Stimulated activated CD4-positive, alpha-beta T cell treated with anti-CD3 and anti-CD28 coated beads, Interleukin-12 subunit alpha, Interleukin-12 subunit beta, amount 100 ng/mL, for 4 hours (primary cell): Measurements from ENCODE around the gene PXK.
A peak's percentile ranks its signal among the peaks of the same experiment; 100 is the strongest.
"Not testable (repeated sequence)": the region's sequence is repeated elsewhere in the genome, so short reads cannot be mapped to it uniquely, and the experiment has no call there.

ENCODE experiments used
- DNase-seq: peaks from one replicate; pipeline ENCODE4 v3.0.0-alpha.2; 2020

The PXK gene

DNA sequence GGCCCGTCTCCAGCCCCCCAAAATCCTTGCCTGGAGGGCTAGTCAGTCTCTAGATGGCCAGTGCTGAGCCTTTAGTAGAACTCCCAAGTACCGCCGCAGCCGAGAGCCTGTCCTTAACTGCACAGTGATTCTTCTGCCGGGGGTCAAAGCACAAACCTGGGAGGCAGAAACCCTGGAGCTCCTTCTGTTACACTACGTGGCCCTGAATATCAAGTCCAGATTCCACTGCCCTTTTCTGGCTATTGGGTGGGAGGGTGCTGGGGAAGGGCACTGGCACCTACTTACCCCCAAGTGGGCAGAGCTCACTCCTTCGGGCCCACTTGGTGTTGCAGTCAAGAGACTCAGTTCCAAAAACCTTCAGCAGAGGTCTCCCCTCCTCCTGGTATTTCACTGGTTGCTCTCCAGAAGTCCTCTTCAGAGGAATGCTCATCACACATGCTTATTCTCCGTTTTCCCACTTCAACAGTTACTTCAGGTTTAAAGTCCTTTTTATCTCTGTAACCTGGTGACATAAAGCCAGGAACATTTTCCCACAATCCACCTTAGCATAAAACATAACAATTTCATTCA, 90.1 kb downstream of the PXK start:
- no peak for DNase-seq

GRCh38 chr3:58424613-58425012, 91.9 kb downstream of the PXK start:
- no peak for DNase-seq

DNA sequence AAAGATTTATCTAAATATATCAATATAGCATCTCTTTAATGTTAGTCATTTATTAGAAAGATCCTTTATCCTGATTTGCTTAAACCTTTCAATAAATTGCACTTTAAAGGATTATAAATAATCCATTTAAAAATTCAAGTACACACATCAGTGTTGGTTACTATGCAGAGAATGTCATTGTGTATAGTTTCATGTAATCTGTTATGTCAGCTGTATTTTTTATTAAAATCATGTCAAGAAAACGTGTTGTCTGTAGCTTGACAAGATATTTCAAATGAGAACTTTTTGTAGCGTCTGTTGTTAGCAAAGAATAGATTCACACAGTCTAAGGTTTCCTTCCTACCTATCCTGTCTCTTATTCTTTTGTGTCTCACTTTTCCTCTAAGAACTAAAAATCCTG, 93.1 kb downstream of the PXK start:
- no peak for DNase-seq

- no peak for DNase-seq
Measured at GRCh38 chr3:58427661-58428361, 95.1 kb downstream of the PXK start.

- DNase-seq: no peak
Measured at GRCh38 chr3:58429657-58430056, 97.0 kb downstream of the PXK start.

GRCh38 chr3:58432905-58433304, 100.2 kb downstream of the PXK start:
- DNase-seq: no peak

DNA sequence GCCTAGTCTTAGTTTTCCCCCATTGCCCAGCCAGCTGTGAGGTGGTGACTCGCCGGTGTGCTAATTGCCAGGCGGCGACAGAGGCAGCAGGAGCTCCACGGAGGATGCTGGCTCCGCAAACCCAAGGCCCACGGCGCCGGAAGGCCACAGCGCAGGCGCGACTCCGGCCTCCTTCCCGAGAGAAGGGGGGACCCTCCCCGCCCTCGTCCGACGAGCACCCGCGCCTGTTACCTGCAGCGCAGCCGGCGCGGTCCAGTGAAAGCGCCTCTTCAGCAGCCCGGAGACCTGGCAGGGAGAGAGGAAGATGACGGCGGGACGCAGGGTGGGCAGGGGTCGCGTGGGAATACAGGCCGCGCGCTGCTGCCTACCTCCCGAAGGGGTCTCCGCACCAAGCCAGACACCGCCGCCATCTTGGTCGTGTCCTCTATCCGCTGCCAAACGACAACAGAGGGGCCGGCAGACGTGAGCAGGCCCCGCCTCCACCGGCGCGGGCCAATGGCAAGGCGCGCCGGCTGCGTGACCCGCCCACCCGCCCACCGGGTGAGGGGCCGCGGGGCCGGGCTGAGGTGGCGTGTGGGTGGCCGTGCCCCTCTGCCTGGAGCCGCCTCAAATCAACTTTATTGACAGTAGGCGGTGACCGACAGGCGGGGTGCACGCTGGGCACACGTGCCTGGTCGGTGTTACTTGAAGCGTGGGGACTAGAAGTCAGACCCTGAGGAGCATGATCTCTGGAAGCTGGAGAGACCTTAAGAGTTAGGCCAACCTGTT, 100.9 kb downstream of the PXK start, which contains the start of gene PDHB:
Gene PDHB, minus strand, starts transcription at position 433 of the 768 bp plus-strand sequence. Its CDS starts 23 bp downstream, at position 410.
- DNase-seq: peak; percentile 84

DNA sequence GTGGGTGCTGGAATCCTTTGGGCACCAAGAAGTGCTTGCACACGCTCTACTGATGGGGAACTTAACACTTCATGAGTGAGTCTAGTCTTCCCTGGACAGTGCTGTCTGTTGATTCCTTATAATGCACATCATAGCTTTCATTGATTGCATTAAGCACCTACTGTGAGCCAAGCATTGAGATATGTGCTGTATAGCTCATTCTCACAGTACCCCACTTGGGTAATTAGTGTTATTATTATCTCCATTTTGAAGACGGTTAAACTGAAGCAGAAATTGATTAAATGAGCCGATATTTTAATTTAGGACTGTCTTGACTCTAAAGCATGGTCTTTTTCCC, 101.4 kb downstream of the PXK start:
- no peak for DNase-seq

GRCh38 chr3:58434511-58434910, 101.8 kb downstream of the PXK start:
- no peak for DNase-seq

DNA sequence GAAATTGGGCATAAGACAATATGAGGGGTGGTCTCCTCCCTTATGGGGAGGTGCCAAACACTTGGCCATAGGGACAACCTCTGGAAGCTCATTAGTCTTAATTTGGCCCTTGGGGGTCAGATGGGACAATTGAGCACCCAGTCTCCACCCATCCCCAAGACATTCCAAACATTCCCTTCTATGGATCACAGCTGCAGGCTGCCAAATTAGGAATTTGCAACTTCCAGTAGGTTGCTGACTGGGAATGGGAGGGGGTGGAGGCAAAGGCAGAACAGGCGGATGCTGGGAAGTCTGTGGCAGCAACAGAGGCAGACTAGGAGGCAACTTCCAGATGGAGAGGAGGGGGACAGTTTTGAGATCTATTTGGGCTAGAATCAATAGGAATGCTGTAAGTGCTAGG, 102.3 kb downstream of the PXK start:
- no peak for DNase-seq

DNA sequence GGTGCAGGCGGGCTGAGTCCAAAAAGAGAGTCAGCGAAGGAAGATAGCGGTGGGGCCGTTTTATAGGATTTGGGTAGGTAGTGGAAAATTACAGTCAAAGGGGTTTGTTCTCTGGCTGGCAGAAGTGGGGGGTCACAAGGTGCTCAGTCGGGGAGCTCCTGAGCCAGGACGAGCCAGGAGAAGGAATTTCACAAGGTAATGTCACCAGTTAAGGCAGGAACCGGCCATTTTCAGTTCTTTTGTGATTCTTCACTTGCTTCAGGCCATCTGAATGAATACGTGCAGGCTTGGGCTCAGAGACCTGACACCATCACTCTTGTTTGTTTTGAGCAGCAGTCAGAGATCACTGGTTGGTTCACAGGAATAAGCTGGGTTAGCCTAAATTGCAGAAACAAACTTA, 104.6 kb downstream of the PXK start:
- DNase-seq: not testable (repeated sequence)

GRCh38 chr3:58440996-58441355, 108.3 kb downstream of the PXK start:
- not testable (repeated sequence) for DNase-seq

GRCh38 chr3:58441514-58442450, 109.1 kb downstream of the PXK start:
- no peak for DNase-seq

DNA sequence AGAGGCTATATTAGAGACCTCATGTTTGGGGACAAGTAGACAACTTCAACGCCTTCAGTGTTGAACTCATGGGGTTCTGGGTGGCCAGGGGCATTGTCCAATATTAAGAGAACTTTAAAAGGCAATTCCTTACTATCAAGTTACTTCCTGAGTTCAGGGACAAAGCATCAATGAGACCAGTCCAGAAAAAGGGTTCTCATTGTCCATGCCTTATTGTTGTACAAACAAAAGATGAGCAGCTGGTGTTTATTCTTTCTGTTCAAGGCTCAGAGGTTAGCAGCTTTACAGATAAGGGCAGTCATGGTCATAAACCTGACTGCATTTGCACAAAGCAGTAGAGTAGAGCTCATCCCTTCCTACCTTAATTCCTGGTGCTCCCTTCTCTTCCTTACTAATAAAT, 119.5 kb downstream of the PXK start:
- DNase-seq: no peak

DNA sequence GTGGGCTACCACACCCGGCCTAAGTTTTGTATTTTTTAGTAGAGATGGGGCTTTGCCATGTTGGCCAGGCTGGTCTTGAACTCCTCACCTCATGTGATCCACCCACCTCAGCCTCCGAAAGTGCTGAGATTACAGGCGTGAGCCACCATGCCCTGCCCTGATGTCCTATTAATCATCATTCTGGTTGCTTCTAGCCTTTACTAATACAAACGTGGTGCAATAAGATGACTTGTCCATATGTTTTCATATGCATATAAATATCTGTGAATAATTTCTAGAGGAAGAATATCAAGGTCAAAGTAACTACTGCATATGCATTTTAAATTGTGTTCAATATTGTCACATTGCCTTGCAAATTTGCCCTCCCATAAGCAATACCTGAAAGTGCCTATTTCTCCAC, 126.5 kb downstream of the PXK start:
- DNase-seq: no peak

DNA sequence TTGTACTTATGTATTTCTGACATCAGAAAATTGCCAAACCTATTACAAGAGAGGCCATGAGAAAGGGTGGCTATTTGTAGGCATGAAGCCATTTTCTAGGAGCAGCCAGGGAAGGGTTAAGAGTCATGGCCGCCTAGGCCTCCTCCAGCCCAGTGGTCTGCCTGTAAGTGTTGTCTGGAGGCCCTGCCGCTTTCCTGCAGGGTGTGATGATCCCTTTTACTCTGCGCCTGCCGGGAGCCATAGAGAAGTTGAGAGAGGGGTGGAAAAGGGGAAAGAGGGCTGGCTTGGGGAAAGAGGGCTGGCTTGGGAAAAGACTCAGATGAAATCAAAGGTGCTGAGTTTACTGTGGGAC, 130.1 kb downstream of the PXK start:
- no peak for DNase-seq

DNA sequence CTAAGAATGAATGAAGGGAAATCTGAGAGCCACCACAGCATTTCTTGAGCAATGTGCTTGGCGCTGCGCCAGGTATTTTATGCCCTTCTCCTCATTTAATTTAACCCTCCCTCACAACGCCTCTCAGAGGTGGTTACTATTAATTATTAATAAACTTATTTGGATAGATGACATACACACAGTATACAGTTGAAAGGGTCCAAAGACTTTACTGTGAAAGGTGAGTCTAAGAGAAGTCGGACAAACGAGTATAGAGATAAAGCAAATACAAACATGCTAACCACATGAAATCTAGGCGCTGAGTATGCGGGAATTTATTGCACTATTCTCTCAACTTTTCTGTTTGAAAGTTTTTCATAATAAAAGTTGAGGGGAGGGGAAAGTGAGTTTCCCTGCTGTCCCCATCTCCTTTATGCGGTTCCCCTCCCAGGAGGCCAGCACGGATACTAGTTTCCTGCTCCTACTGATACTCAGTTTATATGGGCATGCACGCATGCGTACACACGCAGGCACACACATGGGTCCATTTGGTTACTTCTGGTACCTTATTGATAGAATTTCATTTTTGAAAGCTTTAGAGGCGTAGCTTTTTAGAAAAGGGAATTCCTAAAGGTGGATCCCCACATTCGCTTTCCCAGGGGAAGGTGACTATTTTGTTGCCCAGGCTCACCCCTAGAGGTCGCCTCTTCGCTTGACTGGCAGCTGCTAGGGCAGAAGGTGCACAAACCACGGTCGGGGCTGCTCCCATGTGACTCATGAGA, 130.7 kb downstream of the PXK start:
- DNase-seq: peak; percentile 67

GRCh38 chr3:58463942-58464271, 131.2 kb downstream of the PXK start:
- no peak for DNase-seq

GRCh38 chr3:58464866-58465265, 132.2 kb downstream of the PXK start:
- DNase-seq: no peak

DNA sequence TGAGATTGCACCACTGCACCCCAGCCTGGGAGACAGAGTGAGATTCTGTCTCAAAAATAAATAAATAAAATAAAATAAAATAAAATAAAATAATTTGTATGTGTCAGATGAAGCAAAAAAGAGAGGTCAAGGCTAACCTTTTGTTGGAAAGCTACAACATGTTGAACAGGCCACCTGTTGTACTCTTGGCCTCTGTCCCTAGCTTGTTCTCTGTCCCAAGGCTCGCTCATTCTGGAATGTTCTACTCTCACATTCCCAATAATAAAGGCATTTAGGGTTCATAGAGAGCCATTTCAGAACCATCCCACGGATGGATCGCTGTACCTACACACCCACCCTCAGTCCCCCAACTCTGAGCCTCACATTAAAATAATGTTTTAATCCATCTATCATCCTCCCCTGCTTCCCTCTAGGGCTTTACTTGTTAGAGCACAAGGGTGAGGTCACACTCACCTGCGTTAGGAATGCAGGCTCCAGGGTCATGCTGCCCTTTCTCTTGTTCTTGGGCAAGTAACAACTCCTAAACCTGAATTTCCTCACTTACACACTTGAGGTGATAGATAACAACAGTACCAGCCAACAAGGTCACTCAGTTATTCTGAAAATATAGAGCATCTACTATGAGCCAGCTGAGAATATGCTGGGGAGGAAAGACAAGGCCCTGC, 134.3 kb downstream of the PXK start:
- DNase-seq: no peak

DNA sequence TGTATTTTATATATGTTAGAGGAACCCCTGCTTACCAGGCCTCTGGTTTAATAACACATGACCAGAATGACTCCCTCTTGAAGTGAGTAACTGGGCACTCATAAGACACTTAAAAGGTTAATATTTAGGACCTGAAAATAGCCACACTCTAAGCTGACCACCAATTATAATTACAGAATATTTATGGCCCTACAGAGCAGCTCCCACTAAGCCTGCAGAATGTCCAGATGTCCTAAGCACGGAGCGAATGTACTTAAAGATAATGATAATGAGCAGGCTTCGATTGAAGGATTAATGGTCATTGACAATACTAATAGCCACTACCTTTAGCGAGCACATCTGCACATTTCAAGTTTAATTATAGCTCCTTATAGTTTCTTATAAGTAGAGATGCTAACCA, 136.4 kb downstream of the PXK start:
- no peak for DNase-seq

- no peak for DNase-seq
Measured at GRCh38 chr3:58470363-58471024, 137.8 kb downstream of the PXK start.
